Right lobe of liver (tissue), 6 donors: ENCODE data around the gene TTC13. TPM values are rescaled to one million over a fixed set of nuclear protein-coding genes. Genes with fewer than 3 reads are reported as not detected.
A peak's percentile ranks its signal among the peaks of the same experiment; 100 is the strongest.

Source experiments
- ATAC-seq, 4 donors: fragments of 200-7000 bp; cut with Tn5 transposase; one replicate each; pipeline ENCODE4 v1.9.1; 2020; ENCODE audit warnings: mild to moderate bottlenecking in 4 of 4, moderate library complexity in 4 of 4
- DNase-seq, 3 donors: peaks; one replicate each; pipeline ENCODE4 v3.0.0-alpha.2; 2020
- H3K27ac ChIP-seq, 3 donors: fragments of 200-600 bp; one replicate each; pipeline ENCODE4 v1.8.0; 2022
- H3K27me3 ChIP-seq, 2 donors: fragments of 200-600 bp; one replicate each; pipeline ENCODE4 v1.8.0; 2022
- H3K36me3 ChIP-seq, 4 donors: fragments of 200-600 bp; sonication (generic) in 1 of 4; one replicate each; pipeline versions ENCODE4 v1.5.1 to v1.8.0; 2017 to 2022; ENCODE audit warnings: control low read depth in 1 of 4
- H3K4me1 ChIP-seq, 4 donors: fragments of 200-600 bp; sonication (generic) in 1 of 4; one replicate each; pipeline versions ENCODE4 v1.5.1 to v1.8.0; 2017 to 2022; ENCODE audit warnings: control low read depth in 1 of 4
- H3K4me3 ChIP-seq, 3 donors: fragments of 200-600 bp; one replicate each; pipeline ENCODE4 v1.8.0; 2022
- H3K9me3 ChIP-seq, 4 donors: fragments of 200-600 bp; sonication (generic) in 1 of 4; one replicate each; pipeline versions ENCODE4 v1.5.1 to v1.8.0; 2017 to 2022; ENCODE audit warnings: control low read depth in 1 of 4
- POLR2A ChIP-seq: fragments of 450-650 bp; IDR thresholded peaks from one replicate; pipeline ENCODE4 v1.6.1; 2017; ENCODE audit warnings: antibody characterized with exemption, mild to moderate bottlenecking
- WGBS: methylation state at CpG from one replicate; pipeline ENCODE4 v1.1.6; 2018; ENCODE audit warnings: low coverage, low lambda C conversion rate; ENCODE audit not compliant: insufficient coverage; ENCODE audit errors: missing lambda C conversion rate; 5-methylcytosine and 5-hydroxymethylcytosine counted together
- intact Hi-C, 2 donors: fragments of 100-400 bp; cut with DNase I; formaldehyde crosslinking; loops; one replicate each; pipeline versions ENCODE4 v1.11.2 to v1.14.1; 2022
- total RNA-seq, 6 experiments: library from RNA; depleted of rRNA in 2 of 6; stranded (reverse); fragments of >200 nt in 2 of 6; fragmentation: NEBNext Ultra II Directional in 3 of 6; extraction: Animal tissue kit (Norgen Biotek cat#: 25700) in 3 of 6; gene quantifications; one replicate each; pipeline versions ENCODE4 v1.1.0 to v1.2.4, GENCODE V29; 2016 to 2023
- TF ChIP-seq, protein P1 (sequence below), 4 donors: fragments of 200-600 bp in 3 of 4; fragments of 450-650 bp in 1 of 4; IDR thresholded peaks; one replicate each; pipeline versions ENCODE4 v1.5.1 to v1.8.0; 2016 to 2022; ENCODE audit warnings: antibody characterized with exemption in 4 of 4, mild to moderate bottlenecking in 2 of 4
- donor health status: DM: no; HTN: yes; CAD: no.
- donor health status: DM: no; HTN: no; CAD: no.
- donor health status: DM: no; HTN: no; CAD: no.
- donor health status: DM: no; HTN: yes; CAD: no.
- donor health status: DM: no; HTN: yes; CAD: no.

Gene TTC13
- total RNA-seq, 6 experiments from 2014 or later, result 5.3 to 10.7 (median 6.2) TPM

- Histone ChIP-seq H3K36me3 (no peaks in the 10 kb centered on the region), H3K27me3 (no peaks in the 10 kb centered on the region), H3K4me3 (peak overlapping the region; percentile 83 to 88 (median 84)), H3K9me3 (no peaks in the 10 kb centered on the region), H3K27ac (peak overlapping the region; percentile 67 to 84 (median 68)), H3K4me1 (peaks cover 0 to 12% (median 0%) of the 10 kb centered on the region in 4 donors)
- peak in 1 of 4 donors; percentile 9 for ATAC-seq
- intact Hi-C loops, result no loop called here
- WGBS, result 22% methylated on average over 14 of the region's 17 CpGs
- TF ChIP-seq, protein P1, sequence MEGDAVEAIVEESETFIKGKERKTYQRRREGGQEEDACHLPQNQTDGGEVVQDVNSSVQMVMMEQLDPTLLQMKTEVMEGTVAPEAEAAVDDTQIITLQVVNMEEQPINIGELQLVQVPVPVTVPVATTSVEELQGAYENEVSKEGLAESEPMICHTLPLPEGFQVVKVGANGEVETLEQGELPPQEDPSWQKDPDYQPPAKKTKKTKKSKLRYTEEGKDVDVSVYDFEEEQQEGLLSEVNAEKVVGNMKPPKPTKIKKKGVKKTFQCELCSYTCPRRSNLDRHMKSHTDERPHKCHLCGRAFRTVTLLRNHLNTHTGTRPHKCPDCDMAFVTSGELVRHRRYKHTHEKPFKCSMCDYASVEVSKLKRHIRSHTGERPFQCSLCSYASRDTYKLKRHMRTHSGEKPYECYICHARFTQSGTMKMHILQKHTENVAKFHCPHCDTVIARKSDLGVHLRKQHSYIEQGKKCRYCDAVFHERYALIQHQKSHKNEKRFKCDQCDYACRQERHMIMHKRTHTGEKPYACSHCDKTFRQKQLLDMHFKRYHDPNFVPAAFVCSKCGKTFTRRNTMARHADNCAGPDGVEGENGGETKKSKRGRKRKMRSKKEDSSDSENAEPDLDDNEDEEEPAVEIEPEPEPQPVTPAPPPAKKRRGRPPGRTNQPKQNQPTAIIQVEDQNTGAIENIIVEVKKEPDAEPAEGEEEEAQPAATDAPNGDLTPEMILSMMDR (IDR thresholded peaks at IDR 0.05), result no peak
- TF ChIP-seq POLR2A, result no peak
- DNase-seq, result no peak
Observed at GRCh38 chr1:230867101-230867902, 111.4 kb downstream of the TTC13 start.

GRCh38 chr1:230866171-230867070, 112.2 kb downstream of the TTC13 start:
- intact Hi-C loops, result no loop called here
- Histone ChIP-seq H3K27me3 (no peaks in the 10 kb centered on the region), H3K9me3 (no peaks in the 10 kb centered on the region), H3K27ac (peak overlapping the region; percentile 67 to 84 (median 68)), H3K4me1 (peaks cover 0 to 12% (median 0%) of the 10 kb centered on the region in 4 donors), H3K4me3 (peak overlapping the region; percentile 83 to 88 (median 84)), H3K36me3 (no peaks in the 10 kb centered on the region)
- WGBS, result 48% methylated on average over 9 of the region's 9 CpGs
- DNase-seq (no peak), ATAC-seq (peak in 1 of 4 donors; percentile 57)
- peak; percentile 79 for TF ChIP-seq POLR2A
- TF ChIP-seq, protein P1 (IDR thresholded peaks at IDR 0.05), result no peak

DNA sequence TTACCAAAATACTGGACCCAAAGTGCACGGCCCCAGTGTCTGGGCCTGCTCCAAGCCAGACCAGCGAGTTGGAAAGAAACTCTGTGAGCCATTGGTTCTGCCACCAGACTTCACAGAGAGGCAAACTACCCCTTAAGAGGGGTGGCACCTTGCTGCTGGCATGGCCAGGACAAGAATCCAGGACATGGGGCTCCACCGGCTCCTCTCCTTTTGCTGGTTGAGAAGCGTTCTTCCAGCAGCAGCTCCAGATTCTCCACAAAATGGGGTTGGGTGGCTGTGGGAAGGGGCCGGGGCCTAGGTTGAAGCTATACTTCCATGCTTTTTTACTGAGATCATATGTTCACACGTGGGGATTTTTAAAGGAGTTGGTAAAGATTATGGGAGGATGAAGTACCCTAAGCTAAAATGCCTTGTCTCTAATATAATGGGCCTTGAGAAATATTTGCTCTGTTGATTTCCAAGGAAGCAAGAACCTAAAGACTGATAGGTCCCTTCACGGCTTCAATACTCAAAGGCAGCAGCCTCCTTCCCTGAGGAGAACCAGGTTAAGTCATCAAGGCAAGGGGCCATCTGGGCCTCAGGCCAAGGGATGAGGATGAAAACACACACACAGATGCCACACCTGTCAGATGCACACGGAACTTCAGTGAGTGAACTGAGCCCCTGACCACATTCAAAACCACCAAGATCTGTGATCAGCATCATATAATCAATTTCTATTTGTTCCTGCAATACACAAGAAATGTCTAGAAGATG, 113.4 kb downstream of the TTC13 start:
- ATAC-seq (no peak), DNase-seq (no peak)
- no peak for TF ChIP-seq POLR2A
- TF ChIP-seq, protein P1 (IDR thresholded peaks at IDR 0.05), result no peak
- H3K27ac ChIP-seq, result no peak overlapping the region
- H3K27me3 ChIP-seq, result no peaks in the 10 kb centered on the region
- no peaks in the 10 kb centered on the region for H3K36me3 ChIP-seq
- no peak overlapping the region for H3K4me3 ChIP-seq
- H3K9me3 ChIP-seq, result no peaks in the 10 kb centered on the region
- intact Hi-C loops, result no loop called here
- H3K4me1 ChIP-seq, result peaks cover 0 to 12% (median 0%) of the 10 kb centered on the region in 4 donors
- 86% methylated on average over 5 of the region's 8 CpGs for WGBS

GRCh38 chr1:230864441-230864840, 114.2 kb downstream of the TTC13 start:
- no peak overlapping the region for H3K27ac ChIP-seq

More at GRCh38 chr1:230864441-230864840, 114.2 kb downstream of the TTC13 start:
- WGBS, result 21% methylated on average over 1 of the region's 9 CpGs
- no peaks in the 10 kb centered on the region for H3K27me3 ChIP-seq
- H3K36me3 ChIP-seq, result no peaks in the 10 kb centered on the region
- peaks cover 0 to 12% (median 0%) of the 10 kb centered on the region in 4 donors for H3K4me1 ChIP-seq
- no peak for ATAC-seq
- DNase-seq, result no peak
- H3K4me3 ChIP-seq, result no peak overlapping the region
- intact Hi-C loops, result no loop called here
- H3K9me3 ChIP-seq, result no peaks in the 10 kb centered on the region
- TF ChIP-seq, protein P1 (IDR thresholded peaks at IDR 0.05), result no peak
- TF ChIP-seq POLR2A, result no peak
